ENCODE results near the gene PLD4.
"Not testable (repeated sequence)": the region's sequence is repeated elsewhere in the genome, so short reads cannot be mapped to it uniquely, and the experiment has no call there.

The PLD4 gene

DNA sequence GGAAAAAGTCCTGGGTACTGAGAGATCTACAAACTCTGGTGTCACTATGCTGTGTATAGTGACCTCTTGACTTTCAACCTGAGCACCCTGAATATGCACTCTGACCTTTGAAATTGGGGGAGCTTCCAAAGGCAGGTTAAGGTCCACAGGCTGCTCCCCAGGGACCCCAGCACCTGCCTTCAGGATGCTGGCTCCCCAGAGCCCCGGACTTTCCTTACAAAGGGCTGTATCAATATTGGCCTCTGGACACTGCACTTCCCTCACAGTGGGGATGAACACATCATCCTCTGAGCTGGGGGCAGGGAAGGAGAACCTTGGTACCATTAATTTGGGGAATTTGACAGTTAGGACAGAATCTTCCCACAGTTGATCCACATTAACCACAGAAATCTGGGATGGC, 14.3 kb downstream of the PLD4 start:
- no peak for FAIRE-seq
- DNase-seq (ENCODE audit: insufficient read length, low spot score): no peak
- TF ChIP-seq TAF1 (IDR thresholded peaks at IDR 0.05; ENCODE audit: low read depth, low read length) (no peak), POLR2A (IDR thresholded peaks at IDR 0.05; ENCODE audit: low read depth, low read length) (no peak), POU2F2 (IDR thresholded peaks at IDR 0.05; ENCODE audit: low read depth, low read length) (no peak)

GRCh38 chr14:104939666-104940410, 15.2 kb downstream of the PLD4 start:
- DNase-seq (ENCODE audit: insufficient read length, low spot score) (no peak), FAIRE-seq (no peak)
- no peak for TF ChIP-seq PAX5 (IDR thresholded peaks at IDR 0.05; ENCODE audit: insufficient read depth, low read length, severe bottlenecking)
- TF ChIP-seq POU2F2 (IDR thresholded peaks at IDR 0.05; ENCODE audit: low read depth, low read length): no peak
- no peak for TF ChIP-seq TAF1 (IDR thresholded peaks at IDR 0.05; ENCODE audit: low read depth, low read length)
- TF ChIP-seq POLR2AphosphoS5 (IDR thresholded peaks at IDR 0.05; ENCODE audit: low read depth, low read length): no peak
- TF ChIP-seq SPI1 (IDR thresholded peaks at IDR 0.05; ENCODE audit: low read depth, low read length): no peak
- no peak for TF ChIP-seq POLR2A (IDR thresholded peaks at IDR 0.05; ENCODE audit: low read depth, low read length)

GRCh38 chr14:104940526-104941150, 16.0 kb downstream of the PLD4 start:
- FAIRE-seq (no peak), DNase-seq (ENCODE audit: insufficient read length, low spot score) (no peak)
- no peak for TF ChIP-seq POLR2A (IDR thresholded peaks at IDR 0.05; ENCODE audit: low read depth, low read length)
- no peak for TF ChIP-seq PAX5 (IDR thresholded peaks at IDR 0.05; ENCODE audit: insufficient read depth, low read length, severe bottlenecking)
- no peak for TF ChIP-seq POU2F2 (IDR thresholded peaks at IDR 0.05; ENCODE audit: low read depth, low read length)
- no peak for TF ChIP-seq POLR2AphosphoS5 (IDR thresholded peaks at IDR 0.05; ENCODE audit: low read depth, low read length)
- no peak for TF ChIP-seq TAF1 (IDR thresholded peaks at IDR 0.05; ENCODE audit: low read depth, low read length)
- no peak for TF ChIP-seq SPI1 (IDR thresholded peaks at IDR 0.05; ENCODE audit: low read depth, low read length)

DNA sequence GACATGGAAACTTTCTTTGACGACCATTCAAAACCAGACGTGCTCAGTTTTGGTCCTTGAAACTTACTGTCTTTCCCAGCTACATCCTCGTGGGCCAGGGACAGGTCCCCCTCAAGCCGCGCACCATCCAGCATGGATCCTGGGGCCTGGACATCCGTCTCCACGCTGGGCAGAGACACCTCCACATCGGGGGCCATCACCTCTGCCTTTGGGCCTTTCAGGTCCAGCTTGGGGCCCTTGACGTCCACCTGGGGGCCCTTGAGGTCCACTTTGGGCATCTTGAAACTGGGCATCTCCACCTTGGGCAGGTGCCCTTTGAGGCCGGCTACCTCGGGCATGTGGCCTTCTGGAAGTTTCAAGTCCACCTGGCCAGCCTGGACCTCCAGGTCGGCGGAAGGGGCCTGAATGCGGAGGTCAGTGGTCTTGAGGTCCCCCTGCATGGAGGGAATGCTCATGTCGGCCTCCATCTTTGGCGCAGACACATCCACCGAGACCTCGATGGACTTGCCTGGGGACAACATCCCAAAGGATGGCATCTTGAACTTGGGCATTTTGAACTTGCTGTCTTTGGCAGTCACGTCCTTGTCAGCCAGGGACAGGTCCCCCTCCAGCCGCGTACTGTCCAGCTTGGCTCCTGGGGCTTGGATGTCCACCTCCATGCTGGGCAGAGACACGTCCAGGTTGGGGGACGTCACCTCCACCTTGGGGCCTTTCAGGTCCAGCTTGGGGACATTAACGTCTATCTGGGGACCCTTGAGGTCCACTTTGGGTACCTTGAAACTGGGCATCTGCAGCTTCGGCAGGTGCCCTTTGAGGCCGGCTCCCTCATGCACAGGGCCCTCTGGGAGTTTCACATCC, 17.1 kb downstream of the PLD4 start:
- DNase-seq (ENCODE audit: insufficient read length, low spot score) (no peak), FAIRE-seq (no peak)
- no peak for TF ChIP-seq TAF1 (IDR thresholded peaks at IDR 0.05; ENCODE audit: low read depth, low read length)
- TF ChIP-seq POLR2AphosphoS5 (IDR thresholded peaks at IDR 0.05; ENCODE audit: low read depth, low read length): no peak
- no peak for TF ChIP-seq SPI1 (IDR thresholded peaks at IDR 0.05; ENCODE audit: low read depth, low read length)
- no peak for TF ChIP-seq POLR2A (IDR thresholded peaks at IDR 0.05; ENCODE audit: low read depth, low read length)
- TF ChIP-seq PAX5 (IDR thresholded peaks at IDR 0.05; ENCODE audit: insufficient read depth, low read length, severe bottlenecking): no peak
- TF ChIP-seq POU2F2 (IDR thresholded peaks at IDR 0.05; ENCODE audit: low read depth, low read length): no peak

DNA sequence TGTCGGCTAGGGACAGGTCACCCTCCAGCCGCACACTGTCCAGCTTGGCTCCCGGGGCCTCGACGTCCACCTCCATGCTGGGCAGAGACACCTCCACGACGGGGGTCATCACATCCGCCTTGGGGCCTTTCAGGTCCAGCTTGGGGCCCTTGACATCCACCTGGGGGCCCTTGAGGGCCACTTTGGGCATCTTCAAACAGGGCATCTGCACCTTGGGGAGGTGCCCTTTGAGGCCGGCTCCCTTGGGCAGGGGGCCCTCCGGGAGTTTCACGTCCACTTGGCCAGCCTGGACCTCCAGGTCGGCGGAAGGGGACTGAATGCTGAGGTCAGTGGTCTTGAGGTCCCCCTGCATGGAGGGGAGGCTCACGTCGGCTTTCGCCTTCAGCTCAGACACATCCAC, 17.9 kb downstream of the PLD4 start:
- FAIRE-seq (no peak), DNase-seq (ENCODE audit: insufficient read length, low spot score) (no peak)
- TF ChIP-seq PAX5 (IDR thresholded peaks at IDR 0.05; ENCODE audit: insufficient read depth, low read length, severe bottlenecking) (no peak), POLR2AphosphoS5 (IDR thresholded peaks at IDR 0.05; ENCODE audit: low read depth, low read length) (no peak), SPI1 (IDR thresholded peaks at IDR 0.05; ENCODE audit: low read depth, low read length) (no peak), POU2F2 (IDR thresholded peaks at IDR 0.05; ENCODE audit: low read depth, low read length) (no peak), POLR2A (IDR thresholded peaks at IDR 0.05; ENCODE audit: low read depth, low read length) (no peak), TAF1 (IDR thresholded peaks at IDR 0.05; ENCODE audit: low read depth, low read length) (no peak)

DNA sequence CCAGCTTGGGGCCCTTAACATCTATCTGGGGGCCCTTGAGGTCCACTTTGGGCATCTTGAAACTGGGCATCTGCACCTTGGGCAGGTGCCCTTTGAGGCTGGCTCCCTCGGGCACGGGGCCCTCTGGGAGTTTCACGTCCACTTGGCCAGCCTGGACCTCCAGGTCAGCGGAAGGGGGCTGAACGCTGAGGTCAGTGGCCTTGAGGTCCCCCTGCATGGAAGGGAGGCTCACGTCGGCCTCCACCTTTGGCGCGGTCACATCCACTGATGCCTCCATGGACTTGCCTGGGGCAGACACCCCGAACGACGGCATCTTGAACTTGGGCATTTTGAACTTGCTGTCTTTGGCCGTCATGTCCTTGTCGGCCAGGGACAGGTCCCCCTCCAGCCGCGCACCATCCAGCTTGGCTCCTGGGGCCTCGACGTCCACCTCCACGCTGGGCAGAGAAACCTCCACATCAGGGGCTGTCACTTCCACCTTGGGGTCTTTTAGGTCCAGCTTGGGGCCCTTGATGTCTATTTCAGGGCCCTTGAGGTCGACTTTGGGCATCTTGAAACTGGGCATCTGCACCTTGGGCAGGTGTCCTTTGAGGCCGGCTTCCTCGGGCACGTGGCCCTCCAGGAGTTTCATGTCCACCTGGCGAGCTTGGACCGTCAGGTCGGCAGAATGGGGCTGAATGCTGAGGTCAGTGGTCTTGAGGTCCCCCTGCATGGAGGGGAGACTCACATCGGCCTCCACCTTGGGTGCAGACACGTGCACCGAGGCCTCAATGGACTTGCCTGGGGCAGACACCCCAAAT, 18.7 kb downstream of the PLD4 start:
- DNase-seq (ENCODE audit: insufficient read length, low spot score); FAIRE-seq: not testable (repeated sequence)

- DNase-seq (ENCODE audit: insufficient read length, low spot score); FAIRE-seq: not testable (repeated sequence)
These were observed 19.3 kb downstream of the PLD4 start for GRCh38 chr14:104944016-104944308.

DNA sequence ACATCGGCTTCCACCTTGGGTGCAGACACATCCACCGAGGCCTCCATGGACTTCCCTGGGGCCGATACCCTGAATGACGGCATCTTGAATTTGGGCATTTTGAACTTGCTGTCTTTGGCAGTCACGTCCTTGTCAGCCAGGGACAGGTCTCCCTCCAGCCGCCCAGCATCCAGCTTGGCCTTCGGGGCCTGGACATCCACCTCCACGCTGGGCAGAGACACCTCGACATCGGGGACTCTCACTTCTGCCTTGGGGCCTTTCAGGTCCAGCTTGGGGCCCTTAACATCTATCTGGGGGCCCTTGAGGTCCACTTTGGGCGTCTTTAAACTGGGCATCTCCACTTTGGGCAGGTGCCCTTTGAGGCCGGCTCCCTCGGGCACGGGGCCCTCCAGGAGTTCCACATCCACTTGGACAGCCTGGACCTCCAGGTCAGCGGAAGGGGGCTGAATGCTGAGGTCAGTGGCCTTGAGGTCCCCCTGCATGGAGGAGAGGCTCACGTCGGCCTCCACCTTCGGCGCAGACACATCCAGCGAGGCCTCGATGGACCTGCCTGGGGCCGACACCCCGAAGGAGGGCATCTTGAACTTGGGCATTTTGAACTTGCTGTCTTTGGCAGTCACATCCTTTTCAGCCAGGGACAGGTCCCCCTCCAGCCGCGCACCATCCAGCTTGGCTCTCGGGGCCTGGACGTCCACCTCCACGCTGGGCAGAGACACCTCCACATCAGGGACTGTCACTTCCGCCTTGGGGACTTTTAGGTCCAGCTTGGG, 19.9 kb downstream of the PLD4 start:
- not testable (repeated sequence) for FAIRE-seq; DNase-seq (ENCODE audit: insufficient read length, low spot score)

GRCh38 chr14:104945266-104945665, 20.6 kb downstream of the PLD4 start:
- FAIRE-seq; DNase-seq (ENCODE audit: insufficient read length, low spot score): not testable (repeated sequence)

DNA sequence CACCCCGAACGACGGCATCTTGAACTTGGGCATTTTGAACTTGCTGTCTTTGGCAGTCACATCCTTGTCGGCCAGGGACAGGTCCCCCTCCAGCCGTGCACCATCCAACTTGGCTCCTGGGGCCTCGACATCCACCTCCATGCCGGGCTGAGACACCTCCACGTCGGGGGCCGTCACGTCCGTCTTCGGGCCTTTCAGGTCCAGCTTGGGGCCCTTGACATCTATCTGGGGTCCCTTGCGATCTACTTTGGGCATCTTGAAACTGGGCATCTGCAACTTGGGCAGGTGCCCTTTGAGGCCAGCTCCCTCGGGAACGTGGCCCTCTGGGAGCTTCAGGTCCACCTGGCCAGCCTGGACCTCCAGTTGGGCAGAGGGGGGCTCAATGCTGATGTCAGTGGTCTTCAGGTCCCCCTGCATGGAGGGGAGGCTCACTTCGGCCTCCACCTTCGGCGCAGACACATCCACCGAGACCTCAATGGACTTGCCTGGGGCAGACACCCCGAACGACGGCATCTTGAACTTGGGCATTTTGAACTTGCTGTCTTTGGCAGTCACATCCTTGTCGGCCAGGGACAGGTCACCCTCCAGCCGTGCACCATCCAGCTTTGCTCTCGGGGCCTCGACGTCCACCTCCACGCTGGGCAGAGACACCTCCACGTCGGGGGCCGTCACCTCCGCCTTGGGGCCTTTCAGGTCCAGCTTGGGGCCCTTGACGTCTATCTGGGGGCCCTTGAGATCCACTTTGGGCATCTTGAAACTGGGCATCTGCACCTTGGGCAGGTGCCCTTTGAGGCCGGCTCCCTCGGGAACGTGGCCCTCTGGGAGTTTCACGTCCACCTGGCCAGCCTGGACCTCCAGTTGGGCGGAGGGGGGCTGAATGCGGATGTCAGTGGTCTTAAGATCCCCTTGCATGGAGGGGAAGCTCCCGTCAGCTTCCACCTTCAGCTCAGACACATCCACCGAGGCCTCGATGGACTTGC, 21.6 kb downstream of the PLD4 start:
- DNase-seq (ENCODE audit: insufficient read length, low spot score); FAIRE-seq: not testable (repeated sequence)

GRCh38 chr14:104947201-104947600, 22.5 kb downstream of the PLD4 start:
- not testable (repeated sequence) for DNase-seq (ENCODE audit: insufficient read length, low spot score); FAIRE-seq

DNA sequence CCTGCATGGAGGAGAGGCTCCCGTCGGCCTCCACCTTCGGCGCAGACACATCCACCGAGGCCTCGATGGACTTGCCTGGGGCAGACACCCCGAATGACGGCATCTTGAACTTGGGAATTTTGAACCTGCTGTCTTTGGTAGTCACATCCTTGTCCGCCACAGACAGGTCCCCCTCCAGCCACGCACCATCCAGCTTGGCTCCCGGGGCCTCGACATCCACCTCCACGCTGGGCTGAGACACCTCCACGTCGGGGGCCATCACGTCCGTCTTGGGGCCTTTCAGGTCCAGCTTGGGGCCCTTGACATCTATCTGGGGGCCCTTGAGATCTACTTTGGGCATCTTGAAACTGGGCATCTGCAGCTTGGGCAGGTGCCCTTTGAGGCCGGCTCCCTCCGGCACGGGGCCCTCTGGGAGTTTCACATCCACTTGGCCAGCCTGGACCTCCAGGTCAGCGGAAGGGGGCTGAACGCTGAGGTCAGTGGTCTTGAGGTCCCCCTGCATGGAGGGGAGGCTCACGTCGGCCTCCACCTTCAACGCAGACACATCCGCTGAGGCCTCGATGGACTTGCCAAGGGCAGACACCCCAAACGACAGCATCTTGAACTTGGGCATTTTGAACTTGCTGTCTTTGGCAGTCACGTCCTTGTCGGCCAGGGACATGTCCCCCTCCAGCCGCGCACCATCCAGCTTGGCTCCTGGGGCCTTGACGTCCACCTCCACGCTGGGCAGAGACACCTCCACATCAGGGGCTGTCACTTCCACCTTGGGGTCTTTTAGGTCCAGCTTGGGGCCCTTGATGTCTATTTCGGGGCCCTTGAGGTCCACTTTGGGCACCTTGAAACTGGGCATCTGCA, 23.4 kb downstream of the PLD4 start:
- not testable (repeated sequence) for DNase-seq (ENCODE audit: insufficient read length, low spot score); FAIRE-seq

Data from GM12891 (cell line).